ENCODE results near the gene MORN1.

MORN1 gene

GRCh38 chr1:2438038-2438437 lies 46.7 kb upstream of the MORN1 start:
- H3K4me2 ChIP-seq (ENCODE audit: low read length), result no peak overlapping the region
- no peaks in the 10 kb centered on the region for H3K4me1 ChIP-seq
- no peak overlapping the region for H3K27ac ChIP-seq
- H3K36me3 ChIP-seq (ENCODE audit: control insufficient read depth, insufficient read depth, low read length), result no peaks in the 10 kb centered on the region
- H3K79me2 ChIP-seq, result no peaks in the 10 kb centered on the region
- no peaks in the 10 kb centered on the region for H3K9me3 ChIP-seq (ENCODE audit: control insufficient read depth, low read length)
- no peak overlapping the region for H3K4me3 ChIP-seq (ENCODE audit: low read depth, low read length)
- no peak overlapping the region for H2AFZ ChIP-seq
- H3K27me3 ChIP-seq (ENCODE audit: control insufficient read depth, insufficient read depth, low read length), result peaks cover 5% of the 10 kb centered on the region
- no peak overlapping the region for H3K9ac ChIP-seq
- no peak for TF ChIP-seq CTCF (IDR thresholded peaks at IDR 0.05)

GRCh38 chr1:2437617-2438016 lies 46.3 kb upstream of the MORN1 start:
- no peak overlapping the region for H3K27ac ChIP-seq
- no peaks in the 10 kb centered on the region for H3K36me3 ChIP-seq (ENCODE audit: control insufficient read depth, insufficient read depth, low read length)
- peaks cover 5% of the 10 kb centered on the region for H3K27me3 ChIP-seq (ENCODE audit: control insufficient read depth, insufficient read depth, low read length)
- H3K4me3 ChIP-seq (ENCODE audit: low read depth, low read length), result no peak overlapping the region
- no peak overlapping the region for H3K4me2 ChIP-seq (ENCODE audit: low read length)
- no peaks in the 10 kb centered on the region for H3K4me1 ChIP-seq
- TF ChIP-seq CTCF (IDR thresholded peaks at IDR 0.05), result no peak
- no peaks in the 10 kb centered on the region for H3K9me3 ChIP-seq (ENCODE audit: control insufficient read depth, low read length)
- H3K79me2 ChIP-seq, result no peaks in the 10 kb centered on the region
- H2AFZ ChIP-seq, result no peak overlapping the region
- H3K9ac ChIP-seq, result no peak overlapping the region

GRCh38 chr1:2436876-2437275 lies 45.5 kb upstream of the MORN1 start:
- Histone ChIP-seq H3K4me1 (no peaks in the 10 kb centered on the region), H3K36me3 (ENCODE audit: control insufficient read depth, insufficient read depth, low read length) (no peaks in the 10 kb centered on the region), H2AFZ (no peak overlapping the region), H3K27me3 (ENCODE audit: control insufficient read depth, insufficient read depth, low read length) (peaks cover 5% of the 10 kb centered on the region), H3K4me3 (ENCODE audit: low read depth, low read length) (no peak overlapping the region), H3K79me2 (no peaks in the 10 kb centered on the region), H3K9me3 (ENCODE audit: control insufficient read depth, low read length) (no peaks in the 10 kb centered on the region), H3K4me2 (ENCODE audit: low read length) (no peak overlapping the region), H3K27ac (no peak overlapping the region), H3K9ac (no peak overlapping the region)
- TF ChIP-seq CTCF (IDR thresholded peaks at IDR 0.05), result no peak

- Histone ChIP-seq H3K79me2 (no peaks in the 10 kb centered on the region), H3K36me3 (ENCODE audit: control insufficient read depth, insufficient read depth, low read length) (no peaks in the 10 kb centered on the region), H2AFZ (no peak overlapping the region), H3K4me3 (ENCODE audit: low read depth, low read length) (no peak overlapping the region), H3K27ac (no peak overlapping the region), H3K4me2 (ENCODE audit: low read length) (no peak overlapping the region), H3K9ac (no peak overlapping the region), H3K4me1 (no peaks in the 10 kb centered on the region), H3K27me3 (ENCODE audit: control insufficient read depth, insufficient read depth, low read length) (peaks cover 5% of the 10 kb centered on the region), H3K9me3 (ENCODE audit: control insufficient read depth, low read length) (no peaks in the 10 kb centered on the region)
- TF ChIP-seq CTCF (IDR thresholded peaks at IDR 0.05), result no peak
Observed at GRCh38 chr1:2435746-2436355, 44.5 kb upstream of the MORN1 start.

- no peak overlapping the region for H3K4me2 ChIP-seq (ENCODE audit: low read length)
- H3K27ac ChIP-seq, result no peak overlapping the region
- TF ChIP-seq CTCF (IDR thresholded peaks at IDR 0.05), result no peak
- peaks cover 5% of the 10 kb centered on the region for H3K27me3 ChIP-seq (ENCODE audit: control insufficient read depth, insufficient read depth, low read length)
- H3K9me3 ChIP-seq (ENCODE audit: control insufficient read depth, low read length), result no peaks in the 10 kb centered on the region
- H3K9ac ChIP-seq, result no peak overlapping the region
- H2AFZ ChIP-seq, result no peak overlapping the region
- H3K4me3 ChIP-seq (ENCODE audit: low read depth, low read length), result no peak overlapping the region
- no peaks in the 10 kb centered on the region for H3K4me1 ChIP-seq
- no peaks in the 10 kb centered on the region for H3K36me3 ChIP-seq (ENCODE audit: control insufficient read depth, insufficient read depth, low read length)
- no peaks in the 10 kb centered on the region for H3K79me2 ChIP-seq
Observed at GRCh38 chr1:2435091-2435490, 43.7 kb upstream of the MORN1 start.

Data from parathyroid adenoma (tissue), 2 donors.